ENCODE results near the gene RAB6A.

RAB6A gene

GRCh38 chr11:73637012-73637411, 123.9 kb downstream of the RAB6A start:
- H3K36me3 Mint-ChIP-seq (ENCODE audit: low read depth) = no peaks in the 10 kb centered on the region
- no peak overlapping the region for H3K27ac Mint-ChIP-seq
- TF ChIP-seq, protein P1, sequence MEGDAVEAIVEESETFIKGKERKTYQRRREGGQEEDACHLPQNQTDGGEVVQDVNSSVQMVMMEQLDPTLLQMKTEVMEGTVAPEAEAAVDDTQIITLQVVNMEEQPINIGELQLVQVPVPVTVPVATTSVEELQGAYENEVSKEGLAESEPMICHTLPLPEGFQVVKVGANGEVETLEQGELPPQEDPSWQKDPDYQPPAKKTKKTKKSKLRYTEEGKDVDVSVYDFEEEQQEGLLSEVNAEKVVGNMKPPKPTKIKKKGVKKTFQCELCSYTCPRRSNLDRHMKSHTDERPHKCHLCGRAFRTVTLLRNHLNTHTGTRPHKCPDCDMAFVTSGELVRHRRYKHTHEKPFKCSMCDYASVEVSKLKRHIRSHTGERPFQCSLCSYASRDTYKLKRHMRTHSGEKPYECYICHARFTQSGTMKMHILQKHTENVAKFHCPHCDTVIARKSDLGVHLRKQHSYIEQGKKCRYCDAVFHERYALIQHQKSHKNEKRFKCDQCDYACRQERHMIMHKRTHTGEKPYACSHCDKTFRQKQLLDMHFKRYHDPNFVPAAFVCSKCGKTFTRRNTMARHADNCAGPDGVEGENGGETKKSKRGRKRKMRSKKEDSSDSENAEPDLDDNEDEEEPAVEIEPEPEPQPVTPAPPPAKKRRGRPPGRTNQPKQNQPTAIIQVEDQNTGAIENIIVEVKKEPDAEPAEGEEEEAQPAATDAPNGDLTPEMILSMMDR (IDR thresholded peaks at IDR 0.05; ENCODE audit: unreplicated experiment in 3 of 3) = no peak
- H3K4me3 Mint-ChIP-seq = no peak overlapping the region
- H3K9me3 Mint-ChIP-seq = peaks cover 3% of the 10 kb centered on the region
- H3K27me3 Mint-ChIP-seq (ENCODE audit: low read depth) = no peaks in the 10 kb centered on the region
- H3K4me1 Mint-ChIP-seq = no peaks in the 10 kb centered on the region

GRCh38 chr11:73636249-73636648, 124.6 kb downstream of the RAB6A start:
- Mint-ChIP-seq H3K4me1 (no peaks in the 10 kb centered on the region), H3K4me3 (no peak overlapping the region), H3K27me3 (ENCODE audit: low read depth) (no peaks in the 10 kb centered on the region), H3K36me3 (ENCODE audit: low read depth) (no peaks in the 10 kb centered on the region), H3K9me3 (peaks cover 3% of the 10 kb centered on the region), H3K27ac (no peak overlapping the region)
- TF ChIP-seq, protein P1 (IDR thresholded peaks at IDR 0.05; ENCODE audit: unreplicated experiment in 3 of 3) = no peak

- Mint-ChIP-seq H3K27me3 (ENCODE audit: low read depth) (no peaks in the 10 kb centered on the region), H3K36me3 (ENCODE audit: low read depth) (no peaks in the 10 kb centered on the region), H3K27ac (no peak overlapping the region), H3K9me3 (peaks cover 3% of the 10 kb centered on the region), H3K4me1 (no peaks in the 10 kb centered on the region), H3K4me3 (no peak overlapping the region)
- TF ChIP-seq, protein P1 (IDR thresholded peaks at IDR 0.05; ENCODE audit: unreplicated experiment in 3 of 3) = no peak
Measured at GRCh38 chr11:73635721-73636120, 125.2 kb downstream of the RAB6A start.

GRCh38 chr11:73633999-73634398, 126.9 kb downstream of the RAB6A start:
- no peaks in the 10 kb centered on the region for H3K4me1 Mint-ChIP-seq
- no peak overlapping the region for H3K27ac Mint-ChIP-seq
- TF ChIP-seq, protein P1 (IDR thresholded peaks at IDR 0.05; ENCODE audit: unreplicated experiment in 3 of 3) = no peak
- no peak overlapping the region for H3K4me3 Mint-ChIP-seq
- H3K27me3 Mint-ChIP-seq (ENCODE audit: low read depth) = no peaks in the 10 kb centered on the region
- H3K9me3 Mint-ChIP-seq = peaks cover 3% of the 10 kb centered on the region
- H3K36me3 Mint-ChIP-seq (ENCODE audit: low read depth) = no peaks in the 10 kb centered on the region

DNA sequence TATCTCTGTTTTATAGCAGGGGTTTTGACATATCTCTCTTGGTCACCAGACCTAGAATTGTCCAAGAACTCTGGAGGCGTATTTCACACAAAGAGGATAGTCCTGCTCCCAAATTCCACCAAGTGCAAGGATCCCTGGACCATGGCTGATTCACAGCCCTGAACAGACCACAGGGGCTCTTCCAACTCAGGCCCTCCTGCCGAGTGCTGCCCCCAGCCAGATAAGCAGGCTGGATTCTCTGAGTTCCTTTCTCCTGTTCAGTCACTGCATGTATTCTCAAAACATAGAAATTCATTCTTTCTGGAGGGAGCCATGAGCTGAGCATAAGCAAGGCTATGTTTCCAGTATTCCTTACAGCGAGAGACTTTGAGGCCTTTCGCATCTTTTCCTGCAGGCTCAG, 127.9 kb downstream of the RAB6A start:
- no peaks in the 10 kb centered on the region for H3K27me3 Mint-ChIP-seq (ENCODE audit: low read depth)
- H3K36me3 Mint-ChIP-seq (ENCODE audit: low read depth) = no peaks in the 10 kb centered on the region
- H3K27ac Mint-ChIP-seq = no peak overlapping the region
- H3K4me3 Mint-ChIP-seq = no peak overlapping the region
- TF ChIP-seq, protein P1 (IDR thresholded peaks at IDR 0.05; ENCODE audit: unreplicated experiment in 3 of 3) = no peak
- no peaks in the 10 kb centered on the region for H3K4me1 Mint-ChIP-seq
- H3K9me3 Mint-ChIP-seq = peaks cover 3% of the 10 kb centered on the region

- no peaks in the 10 kb centered on the region for H3K36me3 Mint-ChIP-seq (ENCODE audit: low read depth)
- peaks cover 3% of the 10 kb centered on the region for H3K9me3 Mint-ChIP-seq
- H3K4me3 Mint-ChIP-seq = no peak overlapping the region
- H3K27ac Mint-ChIP-seq = no peak overlapping the region
- peaks cover 5% of the 10 kb centered on the region for H3K4me1 Mint-ChIP-seq
- TF ChIP-seq, protein P1 (IDR thresholded peaks at IDR 0.05; ENCODE audit: unreplicated experiment in 3 of 3) = no peak
- no peaks in the 10 kb centered on the region for H3K27me3 Mint-ChIP-seq (ENCODE audit: low read depth)
Measured at GRCh38 chr11:73629907-73630306, 131.0 kb downstream of the RAB6A start.
